IMR-90 (cell line): ENCODE data around the gene ZNF616. TPM values are rescaled to one million over a fixed set of nuclear protein-coding genes. Genes with fewer than 3 reads are reported as not detected.

Experiments
- ATAC-seq: fragments of 200-7000 bp; cut with Tn5 transposase; 2 replicates; pipeline ENCODE4 v1.9.1; 2020; ENCODE audit warnings: low read depth, mild to moderate bottlenecking, moderate library complexity
- BruUV-seq: library from RNA; stranded (reverse); fragments of 400-500 nt; replicated peaks from 2 replicates; lab custom pipeline; 2021; lab: Mats Ljungman, UMichigan
- CTCF ChIA-PET: fragments of 300-600 bp; formaldehyde crosslinking; extraction: SDS; loops from one replicate; lab custom pipeline; 2021; ENCODE audit warnings: antibody characterized with exemption; lab: Yijun Ruan, JAX
- POLR2A ChIA-PET: fragments of 300-600 bp; sonication (Branson Sonifier 250); formaldehyde crosslinking; loops from one replicate; lab custom pipeline; 2022; ENCODE audit warnings: antibody characterized with exemption; ENCODE audit not compliant: unreplicated experiment; lab: Charles Lee
- DNase-seq: peaks from one replicate; pipeline ENCODE4 v3.0.0; 2013
- H2AFZ ChIP-seq: replicated peaks from 2 replicates; pipeline ENCODE3; 2013; ENCODE audit warnings: low read length, mild to moderate bottlenecking; ENCODE audit not compliant: poor library complexity
- H2AK5ac ChIP-seq: 2 replicates; pipeline ENCODE4 v1.6.1; 2013; ENCODE audit warnings: low read depth, low read length, inconsistent platforms
- H2AK9ac ChIP-seq: replicated peaks from 2 replicates; pipeline ENCODE3; 2013; ENCODE audit warnings: mild to moderate bottlenecking, low read depth, low read length, moderate library complexity; ENCODE audit not compliant: poor library complexity
- H2BK120ac ChIP-seq: 2 replicates; pipeline ENCODE4 v1.6.1; 2013; ENCODE audit warnings: low read depth, low read length, inconsistent platforms
- H2BK15ac ChIP-seq: 3 replicates; pipeline ENCODE4 v1.6.1; 2013; ENCODE audit warnings: low read depth, low read length, inconsistent platforms
- H2BK20ac ChIP-seq: 2 replicates; pipeline ENCODE4 v1.6.1; 2013; ENCODE audit warnings: low read depth, mild to moderate bottlenecking, inconsistent platforms, low read length, moderate library complexity
- H2BK5ac ChIP-seq: 2 replicates; pipeline ENCODE4 v1.6.1; 2013; ENCODE audit warnings: mild to moderate bottlenecking, low read depth, low read length, inconsistent platforms; ENCODE audit not compliant: poor library complexity, severe bottlenecking
- H3K14ac ChIP-seq: replicated peaks from 2 replicates; pipeline ENCODE4 v1.6.1; 2013; ENCODE audit warnings: low read depth, low read length, inconsistent platforms
- H3K18ac ChIP-seq: 2 replicates; pipeline ENCODE4 v1.6.1; 2013; ENCODE audit warnings: low read depth, low read length, control low read depth
- H3K23ac ChIP-seq: 2 replicates; pipeline ENCODE4 v1.6.1; 2013; ENCODE audit warnings: low read depth, low read length, inconsistent platforms
- H3K27ac ChIP-seq: 2 replicates; pipeline ENCODE4 v1.5.1; 2013; ENCODE audit warnings: mild to moderate bottlenecking, control low read depth, low read length; ENCODE audit not compliant: insufficient read depth
- H3K27me3 ChIP-seq: 2 replicates; pipeline ENCODE4 v1.6.1; 2013; ENCODE audit warnings: low read length; ENCODE audit not compliant: control insufficient read depth, insufficient read depth
- H3K36me3 ChIP-seq: 2 replicates; pipeline ENCODE4 v1.6.1; 2013; ENCODE audit warnings: low read length, mixed read lengths; ENCODE audit not compliant: control insufficient read depth, insufficient read depth
- H3K4ac ChIP-seq: 2 replicates; pipeline ENCODE4 v1.6.1; 2013; ENCODE audit warnings: low read depth, low read length, inconsistent platforms
- H3K4me1 ChIP-seq: 2 replicates; pipeline ENCODE4 v1.6.1; 2013; ENCODE audit warnings: low read length, mixed read lengths; ENCODE audit not compliant: control insufficient read depth, insufficient read depth
- H3K4me2 ChIP-seq: 2 replicates; pipeline ENCODE4 v1.6.1; 2013; ENCODE audit warnings: low read depth, mild to moderate bottlenecking, control low read depth, low read length, moderate library complexity
- H3K4me3 ChIP-seq: 2 replicates; pipeline ENCODE4 v1.5.1; 2013; ENCODE audit warnings: low read depth, mild to moderate bottlenecking, control low read depth, low read length, moderate library complexity; ENCODE audit not compliant: insufficient read depth
- H3K56ac ChIP-seq: 2 replicates; pipeline ENCODE4 v1.6.1; 2013; ENCODE audit warnings: low read length, inconsistent platforms; ENCODE audit not compliant: insufficient read depth; ENCODE audit errors: extremely low read depth
- H3K79me1 ChIP-seq, 2 experiments: 2 replicates each; pipeline ENCODE4 v1.6.1; 2013; ENCODE audit warnings: low read length in 2 of 2, inconsistent platforms in 1 of 2, low read depth in 1 of 2
- H3K9ac ChIP-seq: 2 replicates; pipeline ENCODE4 v1.6.1; 2013; ENCODE audit warnings: low read depth, low read length, control low read depth
- H3K9me1 ChIP-seq: 2 replicates; pipeline ENCODE4 v1.6.1; 2013; ENCODE audit warnings: low read length, inconsistent platforms; ENCODE audit not compliant: insufficient read depth
- H3K9me3 ChIP-seq: 2 replicates; pipeline ENCODE4 v1.6.1; 2013; ENCODE audit warnings: low read length; ENCODE audit not compliant: control insufficient read depth, insufficient read depth
- H4K20me1 ChIP-seq: 2 replicates; pipeline ENCODE4 v1.6.1; 2013; ENCODE audit warnings: low read length, inconsistent platforms; ENCODE audit not compliant: insufficient read depth
- H4K5ac ChIP-seq: 2 replicates; pipeline ENCODE4 v1.6.1; 2013; ENCODE audit warnings: mild to moderate bottlenecking, low read depth, low read length, control low read depth
- H4K8ac ChIP-seq, 2 experiments: 2 replicates each; pipeline ENCODE4 v1.6.1; 2013; ENCODE audit warnings: low read depth in 2 of 2, low read length in 2 of 2, control low read depth in 1 of 2, inconsistent platforms in 1 of 2
- H4K91ac ChIP-seq: 2 replicates; pipeline ENCODE4 v1.6.1; 2013; ENCODE audit warnings: low read depth, low read length, inconsistent platforms; ENCODE audit not compliant: insufficient read depth
- CHD1 ChIP-seq: IDR thresholded peaks from 2 replicates; pipeline ENCODE4 v1.6.1; 2012; ENCODE audit warnings: low read depth, low read length, improper control_type of control experiment
- WGBS, 2 experiments: methylation state at CpG; one replicate each; pipeline versions ENCODE4 v1.1.5 to v1.1.7; 2013; ENCODE audit warnings: missing lambda C conversion rate in 2 of 2; ENCODE audit not compliant: insufficient read length in 1 of 2; ENCODE audit errors: extremely low coverage in 2 of 2; 5-methylcytosine and 5-hydroxymethylcytosine counted together
- dilution Hi-C: fragments of 300-500 bp; cut with HindIII; formaldehyde crosslinking; loops from one replicate; pipeline ENCODE4 v1.14.3; 2018; ENCODE audit warnings: low sequenced_read_pairs; ENCODE audit not compliant: unreplicated experiment
- in situ Hi-C: fragments of 300-500 bp; cut with MboI; formaldehyde crosslinking; loops from 3 replicates; pipeline ENCODE4 v1.14.3; 2019; ENCODE audit warnings: low sequenced_read_pairs, inconsistent platforms, mixed read lengths
- intact Hi-C: fragments of 100-400 bp; cut with micrococcal nuclease; formaldehyde crosslinking; loops from 2 replicates; pipeline ENCODE4 v1.10.0; 2022
- polyA plus RNA-seq, 3 experiments: library from polyadenylated mRNA; depleted of rRNA; stranded (reverse); fragments of >200 nt; gene quantifications; 2 replicates each; pipeline ENCODE4 v1.2.3, GENCODE V29; 2012; ENCODE audit warnings: low replicate concordance in 1 of 3
- total RNA-seq: library from RNA; depleted of rRNA; stranded (reverse); fragments of >200 nt; gene quantifications from 2 replicates; pipeline ENCODE4 v1.2.3, GENCODE V29; 2012

ZNF616 gene
- total and polyA plus RNA-seq, 2 of the 4 experiments (the other 2 are of a cell fraction): 2.8 to 13.6 TPM

- ATAC-seq: no peak
- ChIA-PET POLR2A (no interaction called here), CTCF (no interaction called here)
- H3K23ac ChIP-seq: no peak overlapping the region
- BruUV-seq: no TSS peak
- H3K27ac ChIP-seq: no peak overlapping the region
- intact Hi-C loops: no loop called here
- H3K4me2 ChIP-seq: no peak overlapping the region
- no peak overlapping the region for H3K9ac ChIP-seq
- no peak overlapping the region for H2BK20ac ChIP-seq
- DNase-seq: no peak
- H3K56ac ChIP-seq: no peak overlapping the region
- no peak overlapping the region for H2BK15ac ChIP-seq
- no peak overlapping the region for H2AFZ ChIP-seq
- H3K18ac ChIP-seq: no peak overlapping the region
- H4K91ac ChIP-seq: no peak overlapping the region
- dilution Hi-C loops: no loop called here
- peak overlapping the region; percentile 79 to 85; a peak in 3 of 4 replicates for H4K8ac ChIP-seq
- peaks cover 7% of the 10 kb centered on the region for H3K36me3 ChIP-seq
- no peak overlapping the region for H2BK120ac ChIP-seq
- no peak overlapping the region for H2BK5ac ChIP-seq
- H3K4me1 ChIP-seq: no peaks in the 10 kb centered on the region
- peaks cover 5 to 14% of the 10 kb centered on the region in 2 experiments; a peak in 3 of 4 replicates for H3K79me1 ChIP-seq
- in situ Hi-C loops: no loop called here
- no peak overlapping the region for H2AK5ac ChIP-seq
- no CpG with 5 or more reads among the region's 1 CpG for WGBS, 2 experiments
- no peak for TF ChIP-seq CHD1
- H4K20me1 ChIP-seq: no peaks in the 10 kb centered on the region
- no peak overlapping the region for H3K4me3 ChIP-seq
- H4K5ac ChIP-seq: no peak overlapping the region
- no peak overlapping the region for H3K4ac ChIP-seq
- peak overlapping the region; percentile 12 for H2AK9ac ChIP-seq
- no peak overlapping the region for H3K14ac ChIP-seq
- H3K27me3 ChIP-seq: no peaks in the 10 kb centered on the region
- H3K9me1 ChIP-seq: no peaks in the 10 kb centered on the region
- H3K9me3 ChIP-seq: no peaks in the 10 kb centered on the region
Measured at GRCh38 chr19:52172347-52172746, 32.6 kb upstream of the ZNF616 start.
